Measurements from ENCODE around the gene JMY. TPM values are rescaled to one million over a fixed set of nuclear protein-coding genes. Genes with fewer than 3 reads are reported as not detected.

The JMY gene
- total RNA-seq, 1 experiment from 2014 or later, result 15.6 TPM

DNA sequence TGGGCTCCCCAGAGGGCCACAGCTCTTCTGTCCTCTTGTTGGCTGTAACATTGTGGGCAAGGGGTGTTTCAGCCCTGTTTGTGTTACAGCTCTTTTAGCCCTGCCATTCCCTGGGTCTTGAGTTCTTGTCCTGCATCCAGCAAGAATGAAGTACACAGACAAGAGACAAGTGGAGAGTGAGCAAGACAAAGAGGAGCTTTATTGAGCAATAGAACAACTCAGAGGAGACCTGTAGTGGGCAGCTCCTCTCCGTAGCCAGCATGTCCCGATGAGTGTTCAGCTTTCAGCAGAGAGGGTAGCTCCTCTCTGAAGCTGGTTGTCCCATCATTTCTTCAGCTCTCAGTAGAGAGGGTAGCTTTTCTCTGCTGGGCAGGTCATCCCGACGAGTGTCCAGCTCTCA, 22.9 kb downstream of the JMY start:
- H3K36me3 ChIP-seq (ENCODE audit: control insufficient read depth in 1 of 2, insufficient read depth in 2 of 2, low read length in 2 of 2), result no peaks in the 10 kb centered on the region
- H3K4me2 ChIP-seq (ENCODE audit: low read length), result no peak overlapping the region
- no peak for ATAC-seq
- peaks cover 3 to 9% of the 10 kb centered on the region in 2 experiments; a peak in 3 of 4 replicates for H3K4me1 ChIP-seq (ENCODE audit: control insufficient read depth in 1 of 2, insufficient read depth in 2 of 2, low read length in 2 of 2)
- H2AFZ ChIP-seq (ENCODE audit: low read depth, low read length, poor library complexity, severe bottlenecking), result no peak overlapping the region
- H3K27me3 ChIP-seq (ENCODE audit: insufficient read depth, low read length), result no peaks in the 10 kb centered on the region
- ChIA-PET POLR2A (no interaction called here), CTCF (no interaction called here), RAD21 (ENCODE audit: low non-redundant PET in 1 of 2, low total read pairs in 2 of 2, uncharacterized antibody in 2 of 2, unreplicated experiment in 2 of 2) (no interaction called here)
- no peak overlapping the region for H3K27ac ChIP-seq (ENCODE audit: low read depth, low read length)
- H3K9me3 ChIP-seq (ENCODE audit: control insufficient read depth in 1 of 2, insufficient read depth in 1 of 2, low read depth in 1 of 2, low read length in 2 of 2), result no peaks in the 10 kb centered on the region
- intact Hi-C loops (cut with micrococcal nuclease), result no loop called here
- DNase-seq (ENCODE audit: low read depth, low spot score), result no peak
- no peak overlapping the region for H3K9ac ChIP-seq (ENCODE audit: low read length)
- H3K79me2 ChIP-seq (ENCODE audit: insufficient read depth, low read length), result peaks cover 30% of the 10 kb centered on the region
- H3K9me2 ChIP-seq (ENCODE audit: insufficient read depth), result no peaks in the 10 kb centered on the region
- no TSS peak for BruUV-seq (replicated peaks)
- no peaks in the 10 kb centered on the region for H4K20me1 ChIP-seq (ENCODE audit: insufficient read depth)
- TF ChIP-seq POLR2A (IDR thresholded peaks at IDR 0.05; ENCODE audit: borderline replicate concordance, extremely low read depth, insufficient read depth, insufficient read length) (no peak), FOSL1 (IDR thresholded peaks at IDR 0.05; ENCODE audit: low read depth) (no peak), SRF (IDR thresholded peaks at IDR 0.05; ENCODE audit: low read depth) (no peak), CEBPB (IDR thresholded peaks at IDR 0.05; ENCODE audit: low read depth) (no peak), JUND (IDR thresholded peaks at IDR 0.05) (no peak), ELF1 (IDR thresholded peaks at IDR 0.05; ENCODE audit: borderline replicate concordance, low read depth) (no peak), ZFX (IDR thresholded peaks at IDR 0.05) (no peak), SIN3A (IDR thresholded peaks at IDR 0.05; ENCODE audit: low read depth) (no peak), CBX3 (IDR thresholded peaks at IDR 0.05; ENCODE audit: low read depth) (no peak), EGR1 (IDR thresholded peaks at IDR 0.05; ENCODE audit: low read depth) (no peak), TCF7L2 (IDR thresholded peaks at IDR 0.05; ENCODE audit: borderline replicate concordance, extremely low read depth, insufficient read depth, insufficient read length) (no peak)
- TF ChIP-seq, protein P1, sequence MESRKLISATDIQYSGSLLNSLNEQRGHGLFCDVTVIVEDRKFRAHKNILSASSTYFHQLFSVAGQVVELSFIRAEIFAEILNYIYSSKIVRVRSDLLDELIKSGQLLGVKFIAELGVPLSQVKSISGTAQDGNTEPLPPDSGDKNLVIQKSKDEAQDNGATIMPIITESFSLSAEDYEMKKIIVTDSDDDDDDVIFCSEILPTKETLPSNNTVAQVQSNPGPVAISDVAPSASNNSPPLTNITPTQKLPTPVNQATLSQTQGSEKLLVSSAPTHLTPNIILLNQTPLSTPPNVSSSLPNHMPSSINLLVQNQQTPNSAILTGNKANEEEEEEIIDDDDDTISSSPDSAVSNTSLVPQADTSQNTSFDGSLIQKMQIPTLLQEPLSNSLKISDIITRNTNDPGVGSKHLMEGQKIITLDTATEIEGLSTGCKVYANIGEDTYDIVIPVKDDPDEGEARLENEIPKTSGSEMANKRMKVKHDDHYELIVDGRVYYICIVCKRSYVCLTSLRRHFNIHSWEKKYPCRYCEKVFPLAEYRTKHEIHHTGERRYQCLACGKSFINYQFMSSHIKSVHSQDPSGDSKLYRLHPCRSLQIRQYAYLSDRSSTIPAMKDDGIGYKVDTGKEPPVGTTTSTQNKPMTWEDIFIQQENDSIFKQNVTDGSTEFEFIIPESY (IDR thresholded peaks at IDR 0.05; ENCODE audit: extremely low read depth, insufficient replicate concordance, low read length), result no peak
- TF ChIP-seq, protein P2, sequence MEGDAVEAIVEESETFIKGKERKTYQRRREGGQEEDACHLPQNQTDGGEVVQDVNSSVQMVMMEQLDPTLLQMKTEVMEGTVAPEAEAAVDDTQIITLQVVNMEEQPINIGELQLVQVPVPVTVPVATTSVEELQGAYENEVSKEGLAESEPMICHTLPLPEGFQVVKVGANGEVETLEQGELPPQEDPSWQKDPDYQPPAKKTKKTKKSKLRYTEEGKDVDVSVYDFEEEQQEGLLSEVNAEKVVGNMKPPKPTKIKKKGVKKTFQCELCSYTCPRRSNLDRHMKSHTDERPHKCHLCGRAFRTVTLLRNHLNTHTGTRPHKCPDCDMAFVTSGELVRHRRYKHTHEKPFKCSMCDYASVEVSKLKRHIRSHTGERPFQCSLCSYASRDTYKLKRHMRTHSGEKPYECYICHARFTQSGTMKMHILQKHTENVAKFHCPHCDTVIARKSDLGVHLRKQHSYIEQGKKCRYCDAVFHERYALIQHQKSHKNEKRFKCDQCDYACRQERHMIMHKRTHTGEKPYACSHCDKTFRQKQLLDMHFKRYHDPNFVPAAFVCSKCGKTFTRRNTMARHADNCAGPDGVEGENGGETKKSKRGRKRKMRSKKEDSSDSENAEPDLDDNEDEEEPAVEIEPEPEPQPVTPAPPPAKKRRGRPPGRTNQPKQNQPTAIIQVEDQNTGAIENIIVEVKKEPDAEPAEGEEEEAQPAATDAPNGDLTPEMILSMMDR (IDR thresholded peaks at IDR 0.05 in 2 of 3, conservative IDR thresholded peaks at IDR 0.05 in 1 of 3; ENCODE audit: borderline replicate concordance in 1 of 3, insufficient read depth in 1 of 3, low read depth in 2 of 3, low read length in 2 of 3), result no peak
- H3K4me3 ChIP-seq (replicated peaks in 1 of 2; ENCODE audit: low read depth in 1 of 2, low read length in 2 of 2), result no peak overlapping the region

All from HCT116 (cell line).